Glutamatergic neuron (in vitro differentiated cells): Measurements from ENCODE around the gene DCBLD1. TPM values are rescaled to one million over a fixed set of nuclear protein-coding genes. Genes with fewer than 3 reads are reported as not detected.

Experiments
- DNase-seq: peaks from one replicate; pipeline ENCODE4 v3.0.0; 2022
- H3K27ac Mint-ChIP-seq: one replicate; pipeline ENCODE4 v1.8.0; 2020; ENCODE audit warnings: mild to moderate bottlenecking, mixed read lengths, inconsistent platforms; ENCODE audit not compliant: unreplicated experiment
- H3K27me3 Mint-ChIP-seq: one replicate; pipeline ENCODE4 v1.8.0; 2020; ENCODE audit warnings: mild to moderate bottlenecking, moderate library complexity, mixed read lengths, inconsistent platforms; ENCODE audit not compliant: unreplicated experiment
- H3K36me3 Mint-ChIP-seq: one replicate; pipeline ENCODE4 v1.8.0; 2020; ENCODE audit warnings: mild to moderate bottlenecking, mixed read lengths, inconsistent platforms; ENCODE audit not compliant: unreplicated experiment
- H3K4me1 Mint-ChIP-seq: one replicate; pipeline ENCODE4 v1.8.0; 2020; ENCODE audit warnings: mild to moderate bottlenecking, low read depth, mixed read lengths, inconsistent platforms; ENCODE audit not compliant: unreplicated experiment
- H3K4me3 Mint-ChIP-seq: one replicate; pipeline ENCODE4 v1.8.0; 2020; ENCODE audit warnings: mild to moderate bottlenecking, mixed read lengths, inconsistent platforms; ENCODE audit not compliant: unreplicated experiment
- H3K9me3 Mint-ChIP-seq: one replicate; pipeline ENCODE4 v1.8.0; 2020; ENCODE audit warnings: mild to moderate bottlenecking, moderate library complexity, mixed read lengths, inconsistent platforms; ENCODE audit not compliant: unreplicated experiment
- CTCF ChIP-seq: fragments of 200-600 bp; sonication (generic); IDR thresholded peaks from one replicate; pipeline ENCODE4 v1.5.0; 2021; ENCODE audit not compliant: partially characterized antibody, unreplicated experiment
- total RNA-seq: library from RNA; stranded (reverse); fragmentation: NEBNext Ultra II Directional; extraction: Animal tissue kit (Norgen Biotek cat#: 25700); gene quantifications from one replicate; pipeline ENCODE4 v1.2.1, GENCODE V29; 2021; ENCODE audit not compliant: unreplicated experiment

Gene DCBLD1
- total RNA-seq, 1 donor from 2014 or later = 25.1 TPM

GRCh38 chr6:117542493-117542892, 60.0 kb downstream of the DCBLD1 start:
- peaks cover 2% of the 10 kb centered on the region for H3K9me3 Mint-ChIP-seq
- no peaks in the 10 kb centered on the region for H3K36me3 Mint-ChIP-seq
- no peak for DNase-seq
- H3K4me3 Mint-ChIP-seq = no peak overlapping the region
- H3K27ac Mint-ChIP-seq = no peak overlapping the region
- H3K4me1 Mint-ChIP-seq = peaks cover 7% of the 10 kb centered on the region
- no peak for TF ChIP-seq CTCF
- no peaks in the 10 kb centered on the region for H3K27me3 Mint-ChIP-seq

GRCh38 chr6:117544716-117545115, 62.2 kb downstream of the DCBLD1 start:
- no peak for DNase-seq
- Mint-ChIP-seq H3K9me3 (peaks cover 2% of the 10 kb centered on the region), H3K4me1 (peaks cover 9% of the 10 kb centered on the region), H3K36me3 (no peaks in the 10 kb centered on the region), H3K4me3 (no peak overlapping the region), H3K27ac (no peak overlapping the region), H3K27me3 (no peaks in the 10 kb centered on the region)
- no peak for TF ChIP-seq CTCF

GRCh38 chr6:117545161-117545595, 62.7 kb downstream of the DCBLD1 start:
- no peak for TF ChIP-seq CTCF
- peaks cover 2% of the 10 kb centered on the region for H3K9me3 Mint-ChIP-seq
- H3K27me3 Mint-ChIP-seq = no peaks in the 10 kb centered on the region
- no peak overlapping the region for H3K4me3 Mint-ChIP-seq
- H3K27ac Mint-ChIP-seq = peak overlapping the region; percentile 30
- H3K4me1 Mint-ChIP-seq = peaks cover 9% of the 10 kb centered on the region
- no peaks in the 10 kb centered on the region for H3K36me3 Mint-ChIP-seq
- DNase-seq = no peak

- no peak for DNase-seq
- no peak for TF ChIP-seq CTCF
- H3K27me3 Mint-ChIP-seq = no peaks in the 10 kb centered on the region
- H3K9me3 Mint-ChIP-seq = peaks cover 2% of the 10 kb centered on the region
- peaks cover 9% of the 10 kb centered on the region for H3K4me1 Mint-ChIP-seq
- H3K4me3 Mint-ChIP-seq = no peak overlapping the region
- H3K27ac Mint-ChIP-seq = no peak overlapping the region
- H3K36me3 Mint-ChIP-seq = no peaks in the 10 kb centered on the region
Measured at GRCh38 chr6:117546674-117547073, 64.2 kb downstream of the DCBLD1 start.

- peak overlapping the region; percentile 69 for H3K4me3 Mint-ChIP-seq
- peak overlapping the region; percentile 39 for H3K27ac Mint-ChIP-seq
- H3K4me1 Mint-ChIP-seq = peaks cover 9% of the 10 kb centered on the region
- H3K27me3 Mint-ChIP-seq = no peaks in the 10 kb centered on the region
- no peaks in the 10 kb centered on the region for H3K36me3 Mint-ChIP-seq
- peak; percentile 57 for DNase-seq
- no peak for TF ChIP-seq CTCF
- peaks cover 2% of the 10 kb centered on the region for H3K9me3 Mint-ChIP-seq
Measured at GRCh38 chr6:117547688-117548621, 65.5 kb downstream of the DCBLD1 start.
